K562 (cell line): Measurements from ENCODE around the gene PDF. TPM values are rescaled to one million over a fixed set of nuclear protein-coding genes. Genes with fewer than 3 reads are reported as not detected.
A peak's percentile ranks its signal among the peaks of the same experiment; 100 is the strongest.

Experiments used
- ATF7 ChIP-seq: fragments of 450-650 bp; IDR thresholded peaks from 2 replicates; pipeline ENCODE4 v1.7.1; 2014; ENCODE audit warnings: mild to moderate bottlenecking, moderate library complexity
- CXXC5 ChIP-seq: fragments of 250-450 bp; sonication (Bioruptor Pico); IDR thresholded peaks from 2 replicates; pipeline ENCODE4 v1.8.0; 2022; ENCODE audit warnings: inconsistent platforms, mild to moderate bottlenecking, moderate library complexity
- MEIS2 ChIP-seq: fragments of 450-650 bp; IDR thresholded peaks from 2 replicates; pipeline ENCODE4 v1.6.1; 2014; ENCODE audit warnings: mild to moderate bottlenecking; ENCODE audit not compliant: partially characterized antibody
- NONO ChIP-seq, 2 experiments: fragments of 200-400 bp in 1 of 2; fragments of 450-650 bp in 1 of 2; formaldehyde crosslinking in 1 of 2; IDR thresholded peaks; 2 replicates each; pipeline ENCODE4 v1.6.1; 2017; ENCODE audit warnings: low read depth in 2 of 2, mild to moderate bottlenecking in 2 of 2, moderate library complexity in 2 of 2, low read length in 1 of 2
- RBM34 ChIP-seq: fragments of 200-400 bp; formaldehyde crosslinking; IDR thresholded peaks from 2 replicates; pipeline ENCODE4 v1.6.1; 2018; ENCODE audit warnings: low read length, borderline replicate concordance; ENCODE audit not compliant: insufficient read depth
- ZKSCAN8 ChIP-seq: fragments of 200-800 bp; sonication (Bioruptor generic); IDR thresholded peaks from 2 replicates; pipeline ENCODE4 v1.6.1; 2016; ENCODE audit warnings: missing genetic modification characterization, missing compliant biosample characterization
- ZNF24 ChIP-seq: fragments of 450-650 bp; IDR thresholded peaks from 2 replicates; pipeline ENCODE4 v1.6.1; 2016
- ZNF639 ChIP-seq, 2 experiments: fragments of 200-800 bp in 1 of 2; sonication (Bioruptor generic) in 1 of 2; sonication (generic) in 1 of 2; formaldehyde crosslinking in 1 of 2; IDR thresholded peaks in 1 of 2; conservative IDR thresholded peaks in 1 of 2; 2 replicates each; pipeline versions ENCODE4 v1.5.0 to v1.6.1; 2016 to 2020; ENCODE audit warnings: missing compliant biosample characterization in 1 of 2, missing genetic modification characterization in 1 of 2, missing genetic modification reagents in 1 of 2
- polyA plus RNA-seq, 8 experiments: library from polyadenylated mRNA; depleted of rRNA in 4 of 8; stranded (reverse) in 5 of 8; unstranded in 3 of 8; fragments of >200 nt; fragmentation: Nextera tagmentation in 2 of 8; fragmentation: Illumina TruSeq in 1 of 8; extraction: Ambion mirVana in 2 of 8; extraction: Trizol in 1 of 8; gene quantifications; 2 replicates each; pipeline versions ENCODE4 v1.2.1 to v1.2.3, GENCODE V29; 2011 to 2014; ENCODE audit warnings: inconsistent platforms in 1 of 8, missing spikeins in 1 of 8
- total RNA-seq, 7 experiments: library from RNA; depleted of rRNA in 6 of 7; stranded (reverse); fragments of >200 nt in 6 of 7; fragmentation: Illumina TruSeq in 2 of 7; extraction: Trizol in 2 of 7; gene quantifications; 2 replicates each; pipeline versions ENCODE4 v1.2.1 to v1.2.3, GENCODE V29; 2011 to 2021; ENCODE audit warnings: low replicate concordance in 1 of 7
- TF ChIP-seq, protein P1 (sequence below), 2 experiments: fragments of 450-650 bp; formaldehyde crosslinking in 1 of 2; IDR thresholded peaks; 2 replicates each; pipeline versions ENCODE4 v1.4.0 to v1.6.1; 2014 to 2020; ENCODE audit warnings: mild to moderate bottlenecking in 2 of 2, borderline replicate concordance in 1 of 2, low read depth in 1 of 2
- TF ChIP-seq, protein P2 (sequence below): fragments of 250-450 bp; sonication (Bioruptor Pico); IDR thresholded peaks from 2 replicates; pipeline ENCODE4 v1.8.0; 2021; ENCODE audit warnings: moderate library complexity, mild to moderate bottlenecking, inconsistent platforms
- TF ChIP-seq, protein P3 (sequence below): IDR thresholded peaks from 2 replicates; pipeline ENCODE4 v1.6.1; 2014; ENCODE audit warnings: antibody characterized with exemption
- TF ChIP-seq, protein P4 (sequence below), 2 experiments: IDR thresholded peaks; 2 replicates each; pipeline ENCODE4 v1.6.1; 2011; ENCODE audit warnings: borderline replicate concordance in 1 of 2, control low read depth in 1 of 2, low read depth in 1 of 2, low read length in 1 of 2, mild to moderate bottlenecking in 1 of 2, mixed read lengths in 1 of 2, moderate library complexity in 1 of 2; ENCODE audit not compliant: insufficient read depth in 1 of 2, insufficient read length in 1 of 2, poor library complexity in 1 of 2, severe bottlenecking in 1 of 2; ENCODE audit errors: extremely low read depth in 1 of 2

PDF gene
- total and polyA plus RNA-seq, 9 of the 15 experiments (the other 6 are each of a cell fraction or from before 2014, with no cell fraction given) = 0.15 to 72.4 (median 5.6) TPM

- TF ChIP-seq, protein P1, sequence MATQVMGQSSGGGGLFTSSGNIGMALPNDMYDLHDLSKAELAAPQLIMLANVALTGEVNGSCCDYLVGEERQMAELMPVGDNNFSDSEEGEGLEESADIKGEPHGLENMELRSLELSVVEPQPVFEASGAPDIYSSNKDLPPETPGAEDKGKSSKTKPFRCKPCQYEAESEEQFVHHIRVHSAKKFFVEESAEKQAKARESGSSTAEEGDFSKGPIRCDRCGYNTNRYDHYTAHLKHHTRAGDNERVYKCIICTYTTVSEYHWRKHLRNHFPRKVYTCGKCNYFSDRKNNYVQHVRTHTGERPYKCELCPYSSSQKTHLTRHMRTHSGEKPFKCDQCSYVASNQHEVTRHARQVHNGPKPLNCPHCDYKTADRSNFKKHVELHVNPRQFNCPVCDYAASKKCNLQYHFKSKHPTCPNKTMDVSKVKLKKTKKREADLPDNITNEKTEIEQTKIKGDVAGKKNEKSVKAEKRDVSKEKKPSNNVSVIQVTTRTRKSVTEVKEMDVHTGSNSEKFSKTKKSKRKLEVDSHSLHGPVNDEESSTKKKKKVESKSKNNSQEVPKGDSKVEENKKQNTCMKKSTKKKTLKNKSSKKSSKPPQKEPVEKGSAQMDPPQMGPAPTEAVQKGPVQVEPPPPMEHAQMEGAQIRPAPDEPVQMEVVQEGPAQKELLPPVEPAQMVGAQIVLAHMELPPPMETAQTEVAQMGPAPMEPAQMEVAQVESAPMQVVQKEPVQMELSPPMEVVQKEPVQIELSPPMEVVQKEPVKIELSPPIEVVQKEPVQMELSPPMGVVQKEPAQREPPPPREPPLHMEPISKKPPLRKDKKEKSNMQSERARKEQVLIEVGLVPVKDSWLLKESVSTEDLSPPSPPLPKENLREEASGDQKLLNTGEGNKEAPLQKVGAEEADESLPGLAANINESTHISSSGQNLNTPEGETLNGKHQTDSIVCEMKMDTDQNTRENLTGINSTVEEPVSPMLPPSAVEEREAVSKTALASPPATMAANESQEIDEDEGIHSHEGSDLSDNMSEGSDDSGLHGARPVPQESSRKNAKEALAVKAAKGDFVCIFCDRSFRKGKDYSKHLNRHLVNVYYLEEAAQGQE (IDR thresholded peaks at IDR 0.05; ENCODE audit: borderline replicate concordance) = peak; percentile 42; the same call in 1 of the 2 replicates
- TF ChIP-seq, protein P1 (CRISPR knock-in tag; IDR thresholded peaks at IDR 0.05; ENCODE audit: low read depth) = no peak
- TF ChIP-seq, protein P2, sequence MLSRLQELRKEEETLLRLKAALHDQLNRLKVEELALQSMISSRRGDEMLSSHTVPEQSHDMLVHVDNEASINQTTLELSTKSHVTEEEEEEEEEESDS (CRISPR knock-in tag) = no peak
- TF ChIP-seq ZKSCAN8 (no peak), ATF7 (peak; percentile 61), NONO (IDR thresholded peaks at IDR 0.05; ENCODE audit: low read depth in 2 of 2, low read length in 1 of 2) (peak; percentile 71 to 92), CXXC5 (peak; percentile 82), RBM34 (no peak), ZNF639 (CRISPR knock-in tag; conservative IDR thresholded peaks at IDR 0.05 in 1 of 2, IDR thresholded peaks at IDR 0.05 in 1 of 2) (peak in 1 of 2 experiments; percentile 55; a peak in 2 of 4 replicates), ZNF24 (peak; percentile 54; the same call in 1 of the 2 replicates), MEIS2 (peak; percentile 50)
- TF ChIP-seq, protein P3, sequence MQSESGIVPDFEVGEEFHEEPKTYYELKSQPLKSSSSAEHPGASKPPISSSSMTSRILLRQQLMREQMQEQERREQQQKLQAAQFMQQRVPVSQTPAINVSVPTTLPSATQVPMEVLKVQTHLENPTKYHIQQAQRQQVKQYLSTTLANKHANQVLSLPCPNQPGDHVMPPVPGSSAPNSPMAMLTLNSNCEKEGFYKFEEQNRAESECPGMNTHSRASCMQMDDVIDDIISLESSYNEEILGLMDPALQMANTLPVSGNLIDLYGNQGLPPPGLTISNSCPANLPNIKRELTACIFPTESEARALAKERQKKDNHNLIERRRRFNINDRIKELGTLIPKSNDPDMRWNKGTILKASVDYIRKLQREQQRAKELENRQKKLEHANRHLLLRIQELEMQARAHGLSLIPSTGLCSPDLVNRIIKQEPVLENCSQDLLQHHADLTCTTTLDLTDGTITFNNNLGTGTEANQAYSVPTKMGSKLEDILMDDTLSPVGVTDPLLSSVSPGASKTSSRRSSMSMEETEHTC = 0 out of 2 replicates have a peak, but pooled peaks have one; percentile 11
- TF ChIP-seq, protein P4, sequence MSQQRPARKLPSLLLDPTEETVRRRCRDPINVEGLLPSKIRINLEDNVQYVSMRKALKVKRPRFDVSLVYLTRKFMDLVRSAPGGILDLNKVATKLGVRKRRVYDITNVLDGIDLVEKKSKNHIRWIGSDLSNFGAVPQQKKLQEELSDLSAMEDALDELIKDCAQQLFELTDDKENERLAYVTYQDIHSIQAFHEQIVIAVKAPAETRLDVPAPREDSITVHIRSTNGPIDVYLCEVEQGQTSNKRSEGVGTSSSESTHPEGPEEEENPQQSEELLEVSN (IDR thresholded peaks at IDR 0.05; ENCODE audit: borderline replicate concordance in 1 of 2, extremely low read depth in 1 of 2, insufficient read depth in 1 of 2, insufficient read length in 1 of 2, low read depth in 1 of 2, low read length in 1 of 2, poor library complexity in 1 of 2, severe bottlenecking in 1 of 2) = peak; percentile 34 to 51
Observed at GRCh38 chr16:69310653-69311532, 19.5 kb downstream of the PDF start, which contains the start of gene VPS4A (continued).
